ENCODE results near the gene COMMD4.

The COMMD4 gene

GRCh38 chr15:75350601-75351361, 14.9 kb downstream of the COMMD4 start:
- DNase-seq (ENCODE audit: low spot score), result no peak
- TF ChIP-seq CTCF (IDR thresholded peaks at IDR 0.05; ENCODE audit: extremely low read depth, missing control alignments), result no peak

GRCh38 chr15:75352186-75353080, 16.6 kb downstream of the COMMD4 start:
- TF ChIP-seq CTCF (IDR thresholded peaks at IDR 0.05; ENCODE audit: extremely low read depth, missing control alignments), result no peak
- no peak for DNase-seq (ENCODE audit: low spot score)

- TF ChIP-seq CTCF (IDR thresholded peaks at IDR 0.05; ENCODE audit: extremely low read depth, missing control alignments), result no peak
- DNase-seq (ENCODE audit: low spot score), result no peak
Measured at GRCh38 chr15:75353604-75354003, 17.7 kb downstream of the COMMD4 start.

- no peak for TF ChIP-seq CTCF (IDR thresholded peaks at IDR 0.05; ENCODE audit: extremely low read depth, missing control alignments)
- DNase-seq (ENCODE audit: low spot score), result no peak
Measured at GRCh38 chr15:75354454-75354853, 18.6 kb downstream of the COMMD4 start.

- TF ChIP-seq CTCF (IDR thresholded peaks at IDR 0.05; ENCODE audit: extremely low read depth, missing control alignments), result no peak
- DNase-seq (ENCODE audit: low spot score), result no peak
Measured at GRCh38 chr15:75355369-75355768, 19.5 kb downstream of the COMMD4 start.

GRCh38 chr15:75356006-75356405, 20.1 kb downstream of the COMMD4 start:
- no peak for DNase-seq (ENCODE audit: low spot score)
- no peak for TF ChIP-seq CTCF (IDR thresholded peaks at IDR 0.05; ENCODE audit: extremely low read depth, missing control alignments)

- TF ChIP-seq CTCF (IDR thresholded peaks at IDR 0.05; ENCODE audit: extremely low read depth, missing control alignments), result no peak
Measured at GRCh38 chr15:75356517-75356916, 20.7 kb downstream of the COMMD4 start.

More at GRCh38 chr15:75356517-75356916, 20.7 kb downstream of the COMMD4 start:
- no peak for DNase-seq (ENCODE audit: low spot score)

Measured in GM20000 (cell line).